OCI-LY3 (cell line): ENCODE results near the gene FRS3.
A peak's percentile ranks its signal among the peaks of the same experiment; 100 is the strongest.

ENCODE experiments used
- H2AFZ ChIP-seq: fragments of 200-600, 300-600 bp; shearing (Covaris generic); 2 replicates; pipeline ENCODE4 v1.6.0; 2014; ENCODE audit warnings: antibody characterized with exemption, low read depth, low read length
- H3K27ac ChIP-seq: fragments of 200-600, 300-600 bp; sonication (generic); 2 replicates; pipeline ENCODE4 v1.5.1; 2014; ENCODE audit warnings: mild to moderate bottlenecking, low read length, moderate library complexity, mixed read lengths
- H3K27me3 ChIP-seq: fragments of 200-600, 300-600 bp; sonication (generic); 2 replicates; pipeline ENCODE4 v1.6.1; 2014; ENCODE audit warnings: low read depth, low read length, mixed read lengths
- H3K36me3 ChIP-seq: fragments of 200-600, 300-600 bp; sonication (generic); replicated peaks from 2 replicates; pipeline ENCODE3; 2014; ENCODE audit warnings: low read depth, low read length, mixed read lengths
- H3K4me1 ChIP-seq: fragments of 300-600, 200-600 bp; sonication (generic); 2 replicates; pipeline ENCODE4 v1.6.1; 2014; ENCODE audit warnings: low read length, mixed read lengths
- H3K4me2 ChIP-seq: fragments of 200-600, 300-600 bp; sonication (generic); 2 replicates; pipeline ENCODE4 v1.6.1; 2014; ENCODE audit warnings: low read length, mixed read lengths
- H3K4me3 ChIP-seq: fragments of 300-600, 200-600 bp; sonication (generic); 2 replicates; pipeline ENCODE4 v1.5.1; 2014; ENCODE audit warnings: antibody characterized with exemption, mild to moderate bottlenecking, low read length, moderate library complexity
- H3K79me2 ChIP-seq: fragments of 300-600, 200-600 bp; shearing (Covaris generic); 2 replicates; pipeline ENCODE4 v1.6.1; 2014; ENCODE audit warnings: mild to moderate bottlenecking, low read length, mixed read lengths
- H3K9ac ChIP-seq: fragments of 300-600, 200-600 bp; shearing (Covaris generic); 2 replicates; pipeline ENCODE4 v1.6.0; 2014; ENCODE audit warnings: mild to moderate bottlenecking, low read length, moderate library complexity
- H3K9me3 ChIP-seq: fragments of 200-600, 300-600 bp; shearing (Covaris generic); 2 replicates; pipeline ENCODE4 v1.6.1; 2014; ENCODE audit warnings: low read length, mixed read lengths; ENCODE audit not compliant: insufficient read depth
- H4K20me1 ChIP-seq: fragments of 200-600, 300-600 bp; sonication (generic); 2 replicates; pipeline ENCODE4 v1.6.1; 2016; ENCODE audit warnings: low read length, mixed read lengths; ENCODE audit not compliant: insufficient read depth
- EZH2phosphoT487 ChIP-seq: fragments of 200-600 bp; shearing (Covaris generic); IDR thresholded peaks from 2 replicates; pipeline ENCODE4 v1.6.1; 2018; ENCODE audit warnings: antibody characterized with exemption, mixed run types, low read depth
- TF ChIP-seq, protein P1 (sequence below): fragments of 200-600, 300-600 bp; sonication (generic); IDR thresholded peaks from 2 replicates; pipeline ENCODE4 v1.5.1; 2014; ENCODE audit warnings: antibody characterized with exemption, low read length, low read depth

FRS3 gene

DNA sequence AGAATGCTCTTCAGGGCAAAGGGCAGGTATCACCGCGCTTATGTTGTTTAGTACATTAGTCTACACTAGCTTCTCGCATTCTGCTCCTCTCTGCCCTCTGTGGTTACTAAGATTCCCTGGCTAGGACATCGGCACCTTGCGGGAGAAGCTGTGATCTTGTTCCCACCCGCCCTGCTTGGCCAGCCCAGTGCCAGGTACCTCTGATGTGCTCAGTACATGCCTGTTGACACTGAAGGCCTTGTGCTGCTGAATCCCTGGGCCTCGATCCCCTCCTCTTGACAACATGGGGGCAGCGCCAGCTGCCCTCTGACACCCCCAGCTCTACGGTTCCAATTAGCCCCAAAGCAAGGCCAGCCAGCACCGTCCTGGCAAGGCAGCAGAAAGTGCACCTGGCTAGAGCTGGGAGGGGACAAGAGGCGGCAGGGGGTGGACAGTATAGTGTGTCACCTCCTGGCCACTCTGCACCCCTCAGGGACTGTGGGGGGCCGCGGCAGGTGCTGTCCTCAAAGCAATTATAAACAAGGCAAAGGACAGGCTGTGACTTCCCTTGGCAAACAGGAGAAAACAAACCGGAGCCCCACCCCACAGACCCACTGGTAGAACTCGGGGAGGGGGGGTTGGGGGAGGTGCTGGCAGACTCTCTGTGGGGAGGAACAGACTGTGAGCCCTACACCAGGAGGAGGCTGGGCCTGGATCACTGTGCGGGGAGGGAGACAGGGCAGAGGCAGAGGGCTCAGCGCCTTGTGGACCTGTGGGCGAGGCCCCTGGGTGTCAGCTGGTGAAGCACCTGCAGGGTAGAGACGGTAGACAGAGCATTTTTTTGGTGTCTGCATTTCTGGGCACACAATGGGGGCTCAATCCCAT, 51.4 kb downstream of the FRS3 start:
- no peak overlapping the region for H3K4me3 ChIP-seq
- H3K4me1 ChIP-seq, result peaks cover 65% of the 10 kb centered on the region
- no peak overlapping the region for H3K9ac ChIP-seq
- peaks cover 79% of the 10 kb centered on the region for H4K20me1 ChIP-seq
- H3K36me3 ChIP-seq, result peaks cover 51% of the 10 kb centered on the region
- H3K4me2 ChIP-seq, result peak overlapping the region; percentile 97
- TF ChIP-seq, protein P1, sequence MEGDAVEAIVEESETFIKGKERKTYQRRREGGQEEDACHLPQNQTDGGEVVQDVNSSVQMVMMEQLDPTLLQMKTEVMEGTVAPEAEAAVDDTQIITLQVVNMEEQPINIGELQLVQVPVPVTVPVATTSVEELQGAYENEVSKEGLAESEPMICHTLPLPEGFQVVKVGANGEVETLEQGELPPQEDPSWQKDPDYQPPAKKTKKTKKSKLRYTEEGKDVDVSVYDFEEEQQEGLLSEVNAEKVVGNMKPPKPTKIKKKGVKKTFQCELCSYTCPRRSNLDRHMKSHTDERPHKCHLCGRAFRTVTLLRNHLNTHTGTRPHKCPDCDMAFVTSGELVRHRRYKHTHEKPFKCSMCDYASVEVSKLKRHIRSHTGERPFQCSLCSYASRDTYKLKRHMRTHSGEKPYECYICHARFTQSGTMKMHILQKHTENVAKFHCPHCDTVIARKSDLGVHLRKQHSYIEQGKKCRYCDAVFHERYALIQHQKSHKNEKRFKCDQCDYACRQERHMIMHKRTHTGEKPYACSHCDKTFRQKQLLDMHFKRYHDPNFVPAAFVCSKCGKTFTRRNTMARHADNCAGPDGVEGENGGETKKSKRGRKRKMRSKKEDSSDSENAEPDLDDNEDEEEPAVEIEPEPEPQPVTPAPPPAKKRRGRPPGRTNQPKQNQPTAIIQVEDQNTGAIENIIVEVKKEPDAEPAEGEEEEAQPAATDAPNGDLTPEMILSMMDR, result no peak
- TF ChIP-seq EZH2phosphoT487, result no peak
- peaks cover 100% of the 10 kb centered on the region for H3K79me2 ChIP-seq
- H3K27ac ChIP-seq, result no peak overlapping the region
- no peaks in the 10 kb centered on the region for H3K9me3 ChIP-seq
- no peaks in the 10 kb centered on the region for H3K27me3 ChIP-seq
- H2AFZ ChIP-seq, result no peak overlapping the region

GRCh38 chr6:41727705-41728072, 52.0 kb downstream of the FRS3 start:
- Histone ChIP-seq H3K9ac (no peak overlapping the region), H3K79me2 (peaks cover 100% of the 10 kb centered on the region), H2AFZ (no peak overlapping the region), H4K20me1 (peaks cover 85% of the 10 kb centered on the region), H3K27ac (no peak overlapping the region), H3K27me3 (no peaks in the 10 kb centered on the region), H3K4me3 (no peak overlapping the region), H3K4me1 (peaks cover 67% of the 10 kb centered on the region), H3K36me3 (peaks cover 51% of the 10 kb centered on the region), H3K4me2 (no peak overlapping the region), H3K9me3 (no peaks in the 10 kb centered on the region)
- TF ChIP-seq, protein P1, result no peak
- TF ChIP-seq EZH2phosphoT487, result no peak

GRCh38 chr6:41726876-41727275, 52.8 kb downstream of the FRS3 start:
- Histone ChIP-seq H3K4me1 (peaks cover 74% of the 10 kb centered on the region), H3K4me2 (no peak overlapping the region)
- no peak for TF ChIP-seq EZH2phosphoT487
- TF ChIP-seq, protein P1, result no peak

DNA sequence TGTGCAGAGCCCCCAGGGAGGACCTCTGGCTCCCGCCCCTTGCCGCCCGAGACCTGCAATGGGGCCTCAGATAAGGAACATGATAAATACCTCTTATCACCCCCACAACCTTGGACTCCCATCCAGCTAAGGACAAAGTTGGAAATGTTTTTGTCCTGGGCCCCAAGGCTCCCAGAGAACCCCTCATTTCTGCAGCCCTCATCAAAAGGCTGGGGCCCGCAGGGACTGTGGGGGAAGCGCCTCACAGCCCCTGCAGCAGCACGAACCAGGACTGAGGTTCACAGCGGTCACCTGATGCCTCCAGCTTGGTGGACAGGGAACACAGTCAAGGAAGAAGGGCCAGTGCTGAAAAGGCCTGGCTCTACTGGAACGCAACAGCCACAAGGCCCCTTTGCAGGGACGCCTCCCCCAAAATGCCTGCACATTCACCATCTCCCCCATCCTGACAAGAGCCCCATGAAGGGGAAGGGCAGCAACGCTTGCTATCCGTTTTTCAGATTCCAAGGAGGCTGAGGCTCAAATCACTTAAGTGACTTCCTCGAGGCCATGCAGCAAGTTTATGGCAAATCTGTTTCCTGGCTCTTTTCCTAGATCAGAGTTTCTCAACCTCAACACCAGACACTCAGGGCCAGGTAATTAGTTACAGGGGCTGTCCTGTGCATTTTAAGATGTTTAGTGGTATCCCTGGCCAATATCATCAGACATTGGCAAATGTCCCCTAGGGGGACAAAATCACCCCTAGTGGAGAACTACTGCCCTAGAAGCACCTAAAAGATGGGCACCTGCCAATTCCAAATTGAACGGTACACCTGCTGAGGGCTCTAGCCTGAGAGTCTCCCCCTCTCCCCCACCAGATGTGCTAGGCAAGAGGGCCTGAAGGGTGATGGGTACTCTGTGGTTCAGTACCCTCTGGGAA, 54.9 kb downstream of the FRS3 start:
- no peaks in the 10 kb centered on the region for H3K27me3 ChIP-seq
- no peak overlapping the region for H2AFZ ChIP-seq
- TF ChIP-seq, protein P1, result peak; percentile 21; the same call in 1 of the 2 replicates
- no peak for TF ChIP-seq EZH2phosphoT487
- H3K27ac ChIP-seq, result peak overlapping the region; percentile 83
- H4K20me1 ChIP-seq, result peaks cover 94% of the 10 kb centered on the region
- H3K4me1 ChIP-seq, result peaks cover 74% of the 10 kb centered on the region
- peak overlapping the region; percentile 98 for H3K4me2 ChIP-seq
- H3K4me3 ChIP-seq, result peak overlapping the region; percentile 76
- H3K79me2 ChIP-seq, result peaks cover 100% of the 10 kb centered on the region
- H3K9ac ChIP-seq, result peak overlapping the region; percentile 84
- H3K36me3 ChIP-seq, result peaks cover 29% of the 10 kb centered on the region
- H3K9me3 ChIP-seq, result no peaks in the 10 kb centered on the region

More at GRCh38 chr6:41726876-41727275, 52.8 kb downstream of the FRS3 start:
- H2AFZ ChIP-seq, result no peak overlapping the region
- H3K36me3 ChIP-seq, result peaks cover 46% of the 10 kb centered on the region
- H3K9me3 ChIP-seq, result no peaks in the 10 kb centered on the region
- H3K27ac ChIP-seq, result no peak overlapping the region
- peaks cover 100% of the 10 kb centered on the region for H3K79me2 ChIP-seq
- H3K27me3 ChIP-seq, result no peaks in the 10 kb centered on the region
- H3K9ac ChIP-seq, result no peak overlapping the region
- peaks cover 91% of the 10 kb centered on the region for H4K20me1 ChIP-seq
- no peak overlapping the region for H3K4me3 ChIP-seq
